Activated naive CD8-positive, alpha-beta T cell treated with anti-CD3 and anti-CD28 coated beads, Interleukin-2, amount 50 U/mL, for 24 hours (primary cell): Measurements from ENCODE around the gene ABCA7.
A peak's percentile ranks its signal among the peaks of the same experiment; 100 is the strongest.

Experiments used
- ATAC-seq: fragments of 150-1000 bp; cut with Tn5 transposase; one replicate; pipeline ENCODE4 v1.10.0; 2021
- DNase-seq: peaks from one replicate; pipeline ENCODE4 v3.0.0; 2021
- H3K27ac Mint-ChIP-seq: one replicate; pipeline ENCODE4 v1.8.0; 2021; ENCODE audit warnings: mild to moderate bottlenecking, mixed read lengths
- H3K27me3 Mint-ChIP-seq: one replicate; pipeline ENCODE4 v1.8.0; 2021; ENCODE audit warnings: mixed read lengths
- H3K36me3 Mint-ChIP-seq: one replicate; pipeline ENCODE4 v1.8.0; 2021; ENCODE audit warnings: low read depth, mixed read lengths
- H3K4me1 Mint-ChIP-seq: one replicate; pipeline ENCODE4 v1.8.0; 2021; ENCODE audit warnings: mixed read lengths
- H3K4me3 Mint-ChIP-seq: one replicate; pipeline ENCODE4 v1.8.0; 2021; ENCODE audit warnings: mild to moderate bottlenecking, moderate library complexity, mixed read lengths
- H3K9me3 Mint-ChIP-seq: one replicate; pipeline ENCODE4 v1.8.0; 2021; ENCODE audit warnings: mixed read lengths

The ABCA7 gene

DNA sequence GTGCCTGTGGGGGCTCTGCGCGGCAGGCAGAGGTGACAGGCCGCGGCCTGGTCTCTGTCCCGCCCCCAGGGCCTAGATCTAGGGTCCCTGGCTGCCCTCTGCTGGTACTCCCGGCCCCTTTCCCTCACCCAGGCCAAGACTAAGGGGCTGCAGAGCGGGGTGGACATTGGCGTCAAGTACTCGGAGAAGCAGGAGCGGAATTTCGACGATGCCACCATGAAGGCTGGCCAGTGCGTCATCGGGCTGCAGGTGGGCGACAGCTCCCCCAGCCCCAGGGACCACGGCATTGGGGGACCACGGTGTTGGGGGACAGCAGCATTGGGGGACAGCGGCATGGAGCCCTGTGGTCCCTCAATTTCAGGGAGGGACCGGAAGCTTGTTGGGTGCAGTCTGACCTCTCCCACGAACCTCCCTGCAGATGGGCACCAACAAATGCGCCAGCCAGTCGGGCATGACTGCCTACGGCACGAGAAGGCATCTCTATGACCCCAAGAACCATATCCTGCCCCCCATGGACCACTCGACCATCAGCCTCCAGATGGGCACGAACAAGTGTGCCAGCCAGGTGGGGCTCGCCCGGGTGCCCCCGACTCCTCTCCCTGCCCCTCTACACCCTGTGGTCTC is 3.8 kb upstream of the ABCA7 start:
- DNase-seq (no peak), ATAC-seq (no peak)
- Mint-ChIP-seq H3K4me1 (peaks cover 39% of the 10 kb centered on the region), H3K27ac (no peak overlapping the region), H3K27me3 (no peaks in the 10 kb centered on the region), H3K4me3 (no peak overlapping the region), H3K36me3 (peaks cover 26% of the 10 kb centered on the region), H3K9me3 (peaks cover 4% of the 10 kb centered on the region)

DNA sequence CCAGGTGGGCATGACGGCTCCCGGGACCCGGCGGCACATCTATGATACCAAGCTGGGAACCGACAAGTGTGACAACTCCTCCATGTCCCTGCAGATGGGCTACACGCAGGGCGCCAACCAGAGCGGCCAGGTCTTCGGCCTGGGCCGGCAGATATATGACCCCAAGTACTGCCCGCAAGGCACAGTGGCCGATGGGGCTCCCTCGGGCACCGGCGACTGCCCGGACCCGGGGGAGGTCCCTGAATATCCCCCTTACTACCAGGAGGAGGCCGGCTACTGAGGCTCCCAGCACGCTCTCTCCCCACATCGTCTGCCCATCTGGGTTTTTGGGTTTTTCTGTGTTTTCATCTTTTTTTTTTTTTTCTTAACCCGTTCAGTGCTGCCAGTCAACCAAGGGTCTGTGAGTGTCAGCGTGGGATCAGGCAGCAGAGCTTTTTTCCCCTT is 2.3 kb upstream of the ABCA7 start:
- peaks cover 43% of the 10 kb centered on the region for H3K4me1 Mint-ChIP-seq
- H3K9me3 Mint-ChIP-seq = peaks cover 4% of the 10 kb centered on the region
- ATAC-seq (no peak), DNase-seq (no peak)
- peak overlapping the region; percentile 62 for H3K27ac Mint-ChIP-seq
- peak overlapping the region; percentile 57 for H3K4me3 Mint-ChIP-seq
- no peaks in the 10 kb centered on the region for H3K27me3 Mint-ChIP-seq
- H3K36me3 Mint-ChIP-seq = peaks cover 20% of the 10 kb centered on the region

DNA sequence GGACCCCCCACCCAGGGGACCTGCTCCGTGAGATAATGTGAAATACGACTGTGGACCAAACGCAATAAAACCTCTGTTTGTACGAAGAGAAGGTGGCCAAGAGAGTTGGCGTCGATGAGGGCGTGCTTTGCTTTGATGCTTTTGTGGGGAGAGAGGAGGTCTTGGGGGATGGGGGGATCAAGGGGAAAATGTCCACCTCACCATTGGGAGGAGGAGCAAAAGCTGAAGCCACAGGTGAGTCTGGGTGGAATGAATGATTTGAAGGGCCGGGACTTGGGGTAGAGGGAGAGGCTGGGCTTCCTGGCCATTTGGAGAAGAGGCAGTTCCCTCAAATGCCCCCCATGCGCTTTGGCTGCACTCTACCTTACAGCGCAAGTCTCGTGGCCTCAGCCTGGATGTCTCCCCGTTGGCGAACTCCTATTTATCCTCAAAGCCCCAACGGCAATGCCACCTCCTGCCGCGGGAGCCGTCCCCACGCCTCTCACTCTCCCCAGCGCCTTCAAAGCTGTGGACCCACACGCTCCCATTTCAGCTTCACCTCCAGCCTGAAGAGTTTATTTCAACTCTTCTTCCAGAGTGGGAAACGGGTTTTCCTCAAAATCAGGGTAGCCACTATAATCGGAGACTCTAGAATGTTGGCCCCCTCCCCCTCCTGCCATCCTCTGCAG is 795 bp upstream of the ABCA7 start:
- no peaks in the 10 kb centered on the region for H3K27me3 Mint-ChIP-seq
- H3K9me3 Mint-ChIP-seq = no peaks in the 10 kb centered on the region
- ATAC-seq (no peak), DNase-seq (no peak)
- H3K4me3 Mint-ChIP-seq = peak overlapping the region; percentile 87
- H3K4me1 Mint-ChIP-seq = peaks cover 41% of the 10 kb centered on the region
- peaks cover 13% of the 10 kb centered on the region for H3K36me3 Mint-ChIP-seq
- peak overlapping the region; percentile 65 for H3K27ac Mint-ChIP-seq

DNA sequence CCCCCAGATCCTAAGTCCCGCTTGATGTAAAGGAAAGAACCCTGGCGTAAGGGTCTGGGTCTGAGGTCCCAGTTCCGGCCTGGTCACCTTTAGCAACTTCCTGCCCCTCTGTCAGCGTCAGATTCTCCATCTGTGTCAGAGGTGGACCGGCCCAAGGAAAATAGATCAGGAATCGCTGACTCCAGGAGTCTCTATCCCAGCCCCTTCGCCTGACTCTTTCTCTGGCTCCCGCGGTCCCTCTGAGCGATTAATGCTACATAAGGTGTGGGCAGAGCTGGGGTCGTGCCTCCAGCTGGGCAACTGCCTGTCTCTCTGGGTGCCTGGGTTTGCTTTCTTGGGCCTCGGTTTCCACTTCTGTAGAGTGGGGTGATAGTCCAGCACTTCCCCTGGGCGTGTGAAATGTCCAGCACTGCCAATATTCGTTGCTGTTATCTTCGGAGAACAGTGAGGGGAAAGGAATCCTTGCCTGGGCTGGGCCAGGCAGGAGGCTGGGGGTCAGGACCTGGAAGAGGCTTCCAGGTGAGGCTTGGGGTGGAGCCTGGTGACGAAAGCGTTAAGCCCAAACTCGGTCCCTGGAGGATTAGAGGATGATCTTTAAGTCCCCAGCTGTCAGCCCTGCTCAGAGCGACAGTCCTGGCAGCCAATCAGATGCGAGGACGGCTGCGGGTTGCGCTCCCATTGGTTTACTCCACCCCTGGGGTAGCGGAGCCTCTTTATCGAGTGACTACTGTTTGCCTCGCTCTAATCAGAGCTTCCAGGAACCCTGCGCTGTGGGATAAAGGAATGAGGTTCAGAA is 767 bp downstream of the ABCA7 start:
- DNase-seq (peak; percentile 89), ATAC-seq (peak; percentile 66)
- H3K4me1 Mint-ChIP-seq = peaks cover 41% of the 10 kb centered on the region
- peak overlapping the region; percentile 87 for H3K4me3 Mint-ChIP-seq
- H3K9me3 Mint-ChIP-seq = no peaks in the 10 kb centered on the region
- H3K27ac Mint-ChIP-seq = peak overlapping the region; percentile 54
- H3K27me3 Mint-ChIP-seq = no peaks in the 10 kb centered on the region
- H3K36me3 Mint-ChIP-seq = peaks cover 10% of the 10 kb centered on the region

DNA sequence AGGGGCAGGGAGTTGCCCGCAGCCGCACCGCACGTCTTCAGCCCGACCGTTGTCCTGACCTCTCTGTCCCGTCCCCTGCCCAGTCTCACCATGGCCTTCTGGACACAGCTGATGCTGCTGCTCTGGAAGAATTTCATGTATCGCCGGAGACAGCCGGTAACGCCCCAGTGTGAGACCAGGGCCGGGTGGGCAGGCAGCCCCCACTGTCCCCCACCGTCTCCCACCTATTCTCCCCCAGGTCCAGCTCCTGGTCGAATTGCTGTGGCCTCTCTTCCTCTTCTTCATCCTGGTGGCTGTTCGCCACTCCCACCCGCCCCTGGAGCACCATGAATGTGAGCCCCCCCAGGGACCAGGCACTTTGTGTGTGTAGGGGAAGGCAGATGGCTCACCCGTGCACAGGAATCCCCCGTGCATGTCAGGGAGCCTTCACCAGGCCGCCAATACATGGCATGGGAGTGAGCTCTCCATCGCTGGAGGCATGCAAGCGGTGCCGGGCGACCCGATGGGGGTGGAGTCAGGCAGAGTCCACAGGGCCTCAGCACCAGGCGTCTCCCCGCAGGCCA is 1.4 kb downstream of the ABCA7 start:
- Mint-ChIP-seq H3K27me3 (no peaks in the 10 kb centered on the region), H3K4me1 (peaks cover 40% of the 10 kb centered on the region), H3K36me3 (peaks cover 9% of the 10 kb centered on the region), H3K4me3 (peak overlapping the region; percentile 87), H3K27ac (no peak overlapping the region), H3K9me3 (no peaks in the 10 kb centered on the region)
- ATAC-seq = no peak
- DNase-seq = no peak

DNA sequence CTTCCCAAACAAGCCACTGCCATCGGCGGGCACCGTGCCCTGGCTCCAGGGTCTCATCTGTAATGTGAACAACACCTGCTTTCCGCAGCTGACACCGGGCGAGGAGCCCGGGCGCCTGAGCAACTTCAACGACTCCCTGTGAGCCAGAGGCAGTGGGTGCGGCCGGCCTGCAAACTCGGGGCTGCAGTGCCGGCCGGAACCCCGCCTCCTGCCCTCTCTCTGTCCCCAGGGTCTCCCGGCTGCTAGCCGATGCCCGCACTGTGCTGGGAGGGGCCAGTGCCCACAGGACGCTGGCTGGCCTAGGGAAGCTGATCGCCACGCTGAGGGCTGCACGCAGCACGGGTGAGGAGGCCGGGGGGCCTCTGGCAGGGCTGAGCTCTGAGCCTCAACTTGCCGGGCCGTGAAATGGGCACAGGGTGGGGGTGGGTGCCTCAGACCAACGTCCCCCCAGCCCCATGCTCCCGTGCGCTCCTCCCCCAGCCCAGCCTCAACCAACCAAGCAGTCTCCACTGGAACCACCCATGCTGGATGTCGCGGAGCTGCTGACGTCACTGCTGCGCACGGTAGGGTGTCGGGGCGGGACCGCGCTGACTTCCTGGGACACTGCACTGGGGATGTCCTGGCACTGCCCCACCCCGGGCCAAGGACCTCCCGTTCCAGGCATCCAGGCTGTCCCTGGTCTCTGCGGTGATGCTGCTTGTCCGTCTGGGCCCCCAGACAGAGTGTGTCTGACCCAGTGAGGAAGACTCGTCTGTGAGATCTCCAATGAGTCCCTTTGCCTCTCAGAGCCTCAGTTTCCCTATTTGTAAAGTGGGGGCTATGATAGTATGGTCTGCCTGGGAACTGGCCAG is 2.2 kb downstream of the ABCA7 start:
- Mint-ChIP-seq H3K36me3 (peaks cover 7% of the 10 kb centered on the region), H3K27ac (no peak overlapping the region), H3K9me3 (no peaks in the 10 kb centered on the region), H3K4me3 (no peak overlapping the region), H3K4me1 (peaks cover 39% of the 10 kb centered on the region), H3K27me3 (no peaks in the 10 kb centered on the region)
- ATAC-seq = no peak
- no peak for DNase-seq

DNA sequence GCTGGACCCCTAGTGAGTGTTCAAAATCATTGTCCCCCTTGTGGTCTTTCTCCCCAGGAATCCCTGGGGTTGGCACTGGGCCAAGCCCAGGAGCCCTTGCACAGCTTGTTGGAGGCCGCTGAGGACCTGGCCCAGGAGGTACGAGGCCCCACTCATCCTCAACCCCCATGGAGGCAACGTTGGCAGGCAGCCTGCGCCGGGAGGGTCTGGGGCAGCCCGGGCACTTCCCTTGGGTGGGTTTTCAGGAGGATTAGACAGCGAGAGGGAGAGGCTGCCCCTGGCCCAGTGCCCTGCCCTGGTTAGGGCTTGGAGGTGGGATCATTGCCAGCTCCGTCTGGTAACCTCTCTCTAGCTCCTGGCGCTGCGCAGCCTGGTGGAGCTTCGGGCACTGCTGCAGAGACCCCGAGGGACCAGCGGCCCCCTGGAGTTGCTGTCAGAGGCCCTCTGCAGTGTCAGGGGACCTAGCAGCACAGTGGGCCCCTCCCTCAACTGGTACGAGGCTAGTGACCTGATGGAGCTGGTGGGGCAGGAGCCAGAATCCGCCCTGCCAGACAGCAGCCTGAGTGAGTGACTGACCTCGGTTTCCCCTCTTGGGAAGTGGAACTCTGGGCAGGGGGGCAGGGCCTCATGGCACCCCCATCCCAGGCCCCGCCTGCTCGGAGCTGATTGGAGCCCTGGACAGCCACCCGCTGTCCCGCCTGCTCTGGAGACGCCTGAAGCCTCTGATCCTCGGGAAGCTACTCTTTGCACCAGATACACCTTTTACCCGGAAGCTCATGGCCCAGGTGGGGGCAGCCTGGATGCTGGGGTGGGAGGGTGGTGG is 3.0 kb downstream of the ABCA7 start:
- H3K27ac Mint-ChIP-seq = no peak overlapping the region
- no peak overlapping the region for H3K4me3 Mint-ChIP-seq
- no peaks in the 10 kb centered on the region for H3K9me3 Mint-ChIP-seq
- H3K4me1 Mint-ChIP-seq = peaks cover 33% of the 10 kb centered on the region
- no peaks in the 10 kb centered on the region for H3K27me3 Mint-ChIP-seq
- ATAC-seq (no peak), DNase-seq (no peak)
- peaks cover 2% of the 10 kb centered on the region for H3K36me3 Mint-ChIP-seq

DNA sequence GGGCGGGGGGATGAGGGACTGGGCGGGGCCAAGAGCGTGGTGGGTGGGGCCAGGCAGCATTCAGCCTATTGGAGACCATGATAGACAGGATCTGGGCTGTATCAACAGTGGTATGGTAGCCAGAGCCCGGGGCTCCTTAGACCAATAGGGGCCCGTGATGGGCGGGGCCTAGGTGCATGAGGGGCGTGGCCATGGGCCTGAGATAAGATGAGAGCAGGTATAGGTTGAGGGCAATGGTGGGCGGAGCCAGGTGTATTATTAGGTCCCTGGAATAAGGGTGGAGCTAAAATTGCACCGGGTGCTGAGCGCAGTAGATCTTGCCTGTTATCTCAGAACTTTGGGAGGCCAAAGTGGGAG is 5.3 kb downstream of the ABCA7 start:
- H3K4me3 Mint-ChIP-seq = no peak overlapping the region
- DNase-seq (peak; percentile 76), ATAC-seq (peak; percentile 81)
- no peak overlapping the region for H3K27ac Mint-ChIP-seq
- no peaks in the 10 kb centered on the region for H3K36me3 Mint-ChIP-seq
- H3K27me3 Mint-ChIP-seq = no peaks in the 10 kb centered on the region
- H3K4me1 Mint-ChIP-seq = peaks cover 13% of the 10 kb centered on the region
- no peaks in the 10 kb centered on the region for H3K9me3 Mint-ChIP-seq

DNA sequence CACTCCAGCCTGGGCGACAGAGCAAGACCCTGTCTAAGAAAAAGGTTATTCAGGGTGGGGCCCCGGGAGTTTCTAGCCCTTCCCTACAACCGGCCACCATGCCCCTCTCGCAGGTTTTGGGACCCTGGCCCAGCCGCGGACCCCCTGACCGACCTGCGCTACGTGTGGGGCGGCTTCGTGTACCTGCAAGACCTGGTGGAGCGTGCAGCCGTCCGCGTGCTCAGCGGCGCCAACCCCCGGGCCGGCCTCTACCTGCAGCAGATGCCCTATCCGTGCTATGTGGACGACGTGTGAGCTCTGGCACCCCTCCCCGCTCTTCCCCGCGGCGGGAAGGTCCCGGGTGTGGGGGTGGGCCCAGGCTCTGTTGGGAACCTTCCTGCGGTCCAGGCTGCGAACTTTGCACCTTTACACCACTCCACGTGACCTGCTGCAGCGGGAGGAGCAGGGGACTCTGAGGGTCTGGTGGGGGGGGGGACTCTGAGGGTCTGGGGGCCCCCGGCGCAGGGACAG is 6.3 kb downstream of the ABCA7 start:
- Mint-ChIP-seq H3K27me3 (no peaks in the 10 kb centered on the region), H3K36me3 (no peaks in the 10 kb centered on the region), H3K4me1 (peaks cover 3% of the 10 kb centered on the region)

DNA sequence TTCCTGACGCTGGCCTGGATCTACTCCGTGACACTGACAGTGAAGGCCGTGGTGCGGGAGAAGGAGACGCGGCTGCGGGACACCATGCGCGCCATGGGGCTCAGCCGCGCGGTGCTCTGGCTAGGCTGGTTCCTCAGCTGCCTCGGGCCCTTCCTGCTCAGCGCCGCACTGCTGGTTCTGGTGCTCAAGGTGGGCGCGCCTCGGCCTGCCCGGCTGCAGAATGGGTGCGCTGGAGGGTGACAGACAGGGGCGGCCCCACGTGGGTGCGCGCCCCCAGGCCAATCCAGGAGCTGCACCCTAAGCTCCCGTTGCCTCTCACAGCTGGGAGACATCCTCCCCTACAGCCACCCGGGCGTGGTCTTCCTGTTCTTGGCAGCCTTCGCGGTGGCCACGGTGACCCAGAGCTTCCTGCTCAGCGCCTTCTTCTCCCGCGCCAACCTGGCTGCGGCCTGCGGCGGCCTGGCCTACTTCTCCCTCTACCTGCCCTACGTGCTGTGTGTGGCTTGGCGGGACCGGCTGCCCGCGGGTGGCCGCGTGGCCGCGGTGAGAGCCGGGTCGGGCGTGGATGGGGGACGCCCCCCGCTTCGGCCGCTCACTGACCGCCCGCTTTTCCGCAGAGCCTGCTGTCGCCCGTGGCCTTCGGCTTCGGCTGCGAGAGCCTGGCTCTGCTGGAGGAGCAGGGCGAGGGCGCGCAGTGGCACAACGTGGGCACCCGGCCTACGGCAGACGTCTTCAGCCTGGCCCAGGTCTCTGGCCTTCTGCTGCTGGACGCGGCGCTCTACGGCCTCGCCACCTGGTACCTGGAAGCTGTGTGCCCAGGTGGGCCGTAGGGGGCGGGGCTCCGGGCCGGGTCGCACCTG is 7.2 kb downstream of the ABCA7 start:
- Mint-ChIP-seq H3K9me3 (no peaks in the 10 kb centered on the region), H3K4me1 (peaks cover 2% of the 10 kb centered on the region), H3K36me3 (no peaks in the 10 kb centered on the region), H3K4me3 (no peak overlapping the region), H3K27me3 (no peaks in the 10 kb centered on the region), H3K27ac (no peak overlapping the region)
- ATAC-seq (no peak), DNase-seq (no peak)

More for the DNA sequence above, 6.3 kb downstream of the ABCA7 start:
- H3K9me3 Mint-ChIP-seq = no peaks in the 10 kb centered on the region
- DNase-seq (no peak), ATAC-seq (no peak)
- H3K4me3 Mint-ChIP-seq = no peak overlapping the region
- H3K27ac Mint-ChIP-seq = no peak overlapping the region

DNA sequence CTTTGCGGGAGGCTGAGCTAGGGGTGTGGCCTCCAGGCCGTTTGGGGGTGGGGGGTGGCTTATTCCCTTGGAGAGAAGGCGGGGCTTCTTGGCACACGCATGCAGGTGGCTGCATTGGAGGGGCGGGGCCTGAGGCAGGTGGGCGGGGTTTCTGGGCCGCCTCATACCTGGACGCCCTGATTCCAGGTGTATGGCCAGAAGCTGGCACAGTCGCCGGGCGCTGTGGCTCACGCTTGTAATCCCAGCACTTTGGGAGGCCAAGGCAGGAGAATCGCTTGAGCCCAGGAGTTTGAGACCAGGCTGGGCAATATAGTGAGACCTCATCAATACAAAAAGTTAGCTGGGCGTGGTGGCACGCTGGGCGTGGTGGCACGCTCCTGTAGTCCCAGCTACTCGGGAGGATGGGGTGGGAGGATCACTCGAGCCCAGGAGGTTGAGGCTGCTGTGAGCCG is 7.8 kb downstream of the ABCA7 start:
- DNase-seq = no peak
- Mint-ChIP-seq H3K4me3 (no peak overlapping the region), H3K4me1 (peaks cover 2% of the 10 kb centered on the region), H3K27ac (no peak overlapping the region), H3K27me3 (no peaks in the 10 kb centered on the region), H3K36me3 (no peaks in the 10 kb centered on the region), H3K9me3 (no peaks in the 10 kb centered on the region)
- no peak for ATAC-seq

DNA sequence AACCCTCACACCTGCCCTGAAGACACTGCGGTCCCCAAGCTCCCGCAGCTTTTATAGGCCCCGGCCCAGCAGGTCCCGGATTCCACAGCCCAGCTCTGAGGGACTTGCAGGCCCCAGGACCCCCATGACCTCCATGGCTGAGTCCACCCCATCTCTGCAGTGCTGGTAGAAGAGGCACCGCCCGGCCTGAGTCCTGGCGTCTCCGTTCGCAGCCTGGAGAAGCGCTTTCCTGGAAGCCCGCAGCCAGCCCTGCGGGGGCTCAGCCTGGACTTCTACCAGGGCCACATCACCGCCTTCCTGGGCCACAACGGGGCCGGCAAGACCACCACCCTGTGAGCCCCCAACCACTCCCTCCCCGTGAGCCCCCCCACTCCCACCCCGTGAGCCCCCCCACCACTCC is 9.2 kb downstream of the ABCA7 start:
- Mint-ChIP-seq H3K9me3 (no peaks in the 10 kb centered on the region), H3K27me3 (no peaks in the 10 kb centered on the region), H3K4me1 (peaks cover 2% of the 10 kb centered on the region), H3K4me3 (no peak overlapping the region), H3K36me3 (no peaks in the 10 kb centered on the region), H3K27ac (no peak overlapping the region)
- DNase-seq (no peak), ATAC-seq (no peak)
